CD4-positive, alpha-beta T cell treated with Interleukin-17A for 1 hour (primary cell): ENCODE measurements around the gene RFX3.

Experiments used
- DNase-seq: peaks from one replicate; pipeline ENCODE4 v3.0.0-alpha.2; 2020

RFX3 gene

DNA sequence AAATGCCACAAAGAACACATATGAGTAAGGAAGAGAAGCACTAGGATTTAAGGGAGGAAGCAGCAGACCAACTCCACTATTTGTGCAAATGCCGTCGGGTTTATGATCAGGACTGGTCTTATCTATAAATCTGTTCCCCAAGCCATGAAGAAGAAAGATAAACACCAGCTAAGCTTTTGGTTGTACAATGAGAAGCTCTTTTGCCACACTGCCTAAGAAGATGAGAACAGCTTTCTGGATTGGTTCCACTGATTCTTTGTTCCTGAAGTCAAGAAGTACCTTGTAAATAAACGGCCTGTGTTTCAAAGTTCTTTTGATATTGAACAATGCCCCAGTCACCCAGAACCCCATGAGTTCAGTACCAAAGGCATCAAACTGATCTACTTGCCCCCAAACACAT lies 93.9 kb downstream of the RFX3 start:
- DNase-seq, result no peak

DNA sequence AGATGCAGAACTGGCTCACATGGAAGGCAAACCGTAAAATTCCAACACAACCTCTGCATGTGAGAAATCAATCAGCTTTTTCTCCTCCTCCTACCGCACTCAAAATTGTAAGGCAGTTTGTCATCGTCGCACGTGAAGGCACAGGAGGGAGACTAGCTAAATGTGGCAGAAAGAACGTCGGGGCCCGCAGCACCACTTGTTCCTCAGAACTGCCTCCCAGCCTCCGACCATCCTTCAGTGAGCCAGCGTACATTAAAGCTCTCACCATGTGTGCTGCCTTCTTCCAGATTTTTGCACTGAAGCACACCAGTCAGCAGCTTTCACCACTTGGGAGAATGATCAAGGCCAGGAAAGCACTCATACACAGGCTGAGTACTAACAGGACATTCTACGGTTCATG lies 105.9 kb downstream of the RFX3 start:
- DNase-seq, result no peak

DNA sequence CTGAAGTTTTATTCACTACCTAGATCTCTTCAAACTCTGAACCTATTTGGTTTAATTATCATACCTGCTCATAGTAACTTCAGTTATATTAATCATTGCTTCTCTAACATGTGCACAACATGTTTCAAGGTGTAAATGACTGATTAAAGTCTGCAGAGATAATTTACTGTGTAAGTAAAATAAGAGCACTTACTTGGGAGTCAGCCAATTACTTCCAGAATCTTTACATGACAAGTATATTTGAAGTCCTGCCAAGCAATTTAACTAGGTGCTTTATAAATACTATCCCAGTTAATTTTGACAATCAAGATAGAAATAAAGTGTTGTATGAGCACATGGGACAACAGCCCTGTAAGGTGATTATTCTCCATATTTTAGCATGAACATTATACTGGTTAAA lies 109.9 kb downstream of the RFX3 start:
- DNase-seq, result no peak

DNA sequence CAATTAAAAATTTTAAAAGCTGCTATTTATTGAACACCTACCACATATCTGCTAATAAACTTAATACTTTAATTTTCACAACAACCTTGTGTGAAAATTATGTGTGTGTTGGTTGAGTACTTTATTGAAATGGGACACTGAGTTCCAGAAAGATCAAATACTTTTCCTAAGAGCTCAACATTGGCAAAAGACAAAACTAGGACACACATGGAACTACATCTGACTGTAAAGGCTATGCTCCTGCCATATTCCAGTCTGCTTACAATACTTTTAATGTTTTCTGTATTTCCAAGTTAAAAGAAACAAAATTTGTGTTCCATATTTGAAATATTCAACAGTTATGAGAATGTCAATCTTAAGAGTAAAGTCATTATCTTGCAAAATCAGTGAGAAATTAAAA lies 111.8 kb downstream of the RFX3 start:
- DNase-seq, result no peak

GRCh38 chr9:3410461-3410860 lies 115.3 kb downstream of the RFX3 start:
- no peak for DNase-seq

DNA sequence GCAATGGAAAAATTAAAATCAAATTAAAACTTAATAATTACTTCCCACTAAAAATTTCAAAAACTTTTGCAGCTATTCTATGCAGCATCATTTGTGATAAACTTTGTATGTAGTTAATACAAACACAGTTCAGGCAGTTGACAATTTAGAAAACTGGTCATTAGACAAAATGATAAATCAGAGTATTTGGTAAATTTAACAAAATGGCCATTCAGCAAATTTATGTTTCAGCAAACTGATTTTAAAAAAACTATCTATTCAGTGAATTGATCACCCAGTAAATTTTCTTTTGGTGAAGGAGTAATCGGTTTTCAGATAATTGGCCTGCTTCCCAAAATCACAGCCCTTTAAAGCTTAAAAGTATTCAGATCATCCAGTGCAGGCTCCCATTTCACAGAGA lies 116.3 kb downstream of the RFX3 start:
- no peak for DNase-seq

GRCh38 chr9:3403315-3403714 lies 122.5 kb downstream of the RFX3 start:
- DNase-seq, result no peak

DNA sequence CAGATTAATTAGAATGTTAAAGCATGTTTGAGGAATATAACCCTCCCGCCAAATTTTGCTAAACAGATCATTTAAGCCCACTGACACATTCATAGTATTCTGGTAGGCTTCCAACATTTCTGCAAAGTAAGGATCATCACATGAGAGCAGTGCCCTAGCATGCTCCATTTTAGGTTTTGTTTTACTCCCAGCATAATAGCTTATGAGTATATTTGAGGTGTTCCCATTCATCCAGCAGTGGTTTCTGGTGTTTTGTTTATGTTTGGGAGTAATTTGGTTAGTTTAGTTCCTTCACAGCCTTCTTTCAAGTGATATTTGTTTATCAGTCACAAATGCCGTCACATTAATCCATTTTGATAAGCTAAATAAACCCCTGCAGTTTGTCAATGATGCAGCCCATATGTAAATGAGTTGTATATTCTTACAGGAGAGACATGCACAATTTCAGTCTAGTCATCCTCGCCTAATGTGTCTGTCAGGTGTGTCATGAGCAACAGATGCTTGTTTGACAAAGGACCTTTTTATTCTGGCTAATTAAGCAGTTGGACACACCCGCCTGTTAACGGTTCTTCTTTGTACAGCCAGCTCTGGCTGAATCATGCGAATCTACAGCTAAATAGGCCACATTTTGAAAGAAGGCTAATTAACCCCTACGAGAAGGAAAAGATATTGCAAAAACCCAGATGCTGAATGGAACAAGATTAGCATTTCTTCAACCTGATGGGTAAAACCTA lies 124.4 kb downstream of the RFX3 start:
- DNase-seq, result no peak

- peak; percentile 22 for DNase-seq
These were observed 127.6 kb downstream of the RFX3 start for GRCh38 chr9:3398232-3398648.

DNA sequence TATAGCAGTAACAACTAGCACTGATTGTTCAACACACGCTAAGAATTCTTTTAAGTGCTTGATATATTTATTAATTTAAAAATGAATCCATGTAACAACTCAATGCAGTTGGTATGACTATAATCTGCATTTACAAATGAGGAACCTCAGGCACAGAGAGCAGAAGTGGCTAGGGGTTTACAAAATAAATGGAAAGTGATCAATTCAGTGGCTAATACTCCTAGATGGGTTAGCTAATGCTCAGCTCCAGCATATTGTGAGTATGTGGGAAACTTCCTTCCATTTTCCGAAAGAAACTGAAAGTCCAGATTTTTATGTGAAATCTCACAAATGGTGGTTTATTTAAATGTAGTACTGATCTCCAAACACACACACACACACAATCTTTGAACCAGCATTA lies 128.0 kb downstream of the RFX3 start:
- DNase-seq, result no peak

GRCh38 chr9:3391414-3391813 lies 134.4 kb downstream of the RFX3 start:
- DNase-seq, result no peak

DNA sequence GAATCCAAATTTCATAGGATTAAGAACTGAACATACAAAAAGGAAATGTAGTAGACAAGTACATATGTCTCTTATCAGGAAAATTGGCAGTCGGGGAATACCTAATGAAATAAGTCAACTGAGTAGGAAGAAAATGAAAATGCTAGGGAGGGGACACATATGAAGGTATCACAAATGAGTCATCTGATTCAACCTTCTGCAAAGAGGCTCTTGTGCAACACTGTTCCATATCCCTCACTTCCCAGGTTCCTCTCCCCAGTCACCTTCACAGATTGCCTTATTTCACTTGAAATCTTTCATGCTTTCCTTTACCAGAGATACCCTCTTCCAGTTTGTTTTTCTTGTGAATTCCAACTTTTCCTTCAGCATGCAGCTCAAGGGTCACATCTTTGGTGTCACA lies 139.0 kb downstream of the RFX3 start:
- DNase-seq, result no peak

- DNase-seq, result no peak
These were observed 139.9 kb downstream of the RFX3 start for GRCh38 chr9:3385871-3386270.

- no peak for DNase-seq
These were observed 154.0 kb downstream of the RFX3 start for GRCh38 chr9:3371842-3372241.

- no peak for DNase-seq
These were observed 155.1 kb downstream of the RFX3 start for GRCh38 chr9:3370715-3371114.

DNA sequence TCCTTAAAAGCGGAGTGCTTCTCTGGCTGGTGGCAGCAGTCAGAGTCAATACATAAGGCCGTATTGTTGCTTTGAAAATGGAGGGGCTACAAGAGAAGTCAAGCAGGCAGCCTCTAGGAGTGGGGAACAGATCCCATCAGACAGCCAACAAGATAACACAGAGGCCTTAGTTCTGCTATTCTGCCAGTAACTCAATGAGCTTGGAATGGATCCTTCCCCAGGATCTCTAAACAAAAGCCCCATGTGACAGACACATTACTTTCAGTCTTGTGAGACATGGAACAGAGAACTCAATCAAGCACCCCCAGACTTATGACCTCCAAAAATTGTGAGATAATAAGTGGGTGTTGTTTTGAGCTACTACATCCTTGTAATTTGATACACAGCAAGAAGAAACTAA lies 158.6 kb downstream of the RFX3 start:
- no peak for DNase-seq

DNA sequence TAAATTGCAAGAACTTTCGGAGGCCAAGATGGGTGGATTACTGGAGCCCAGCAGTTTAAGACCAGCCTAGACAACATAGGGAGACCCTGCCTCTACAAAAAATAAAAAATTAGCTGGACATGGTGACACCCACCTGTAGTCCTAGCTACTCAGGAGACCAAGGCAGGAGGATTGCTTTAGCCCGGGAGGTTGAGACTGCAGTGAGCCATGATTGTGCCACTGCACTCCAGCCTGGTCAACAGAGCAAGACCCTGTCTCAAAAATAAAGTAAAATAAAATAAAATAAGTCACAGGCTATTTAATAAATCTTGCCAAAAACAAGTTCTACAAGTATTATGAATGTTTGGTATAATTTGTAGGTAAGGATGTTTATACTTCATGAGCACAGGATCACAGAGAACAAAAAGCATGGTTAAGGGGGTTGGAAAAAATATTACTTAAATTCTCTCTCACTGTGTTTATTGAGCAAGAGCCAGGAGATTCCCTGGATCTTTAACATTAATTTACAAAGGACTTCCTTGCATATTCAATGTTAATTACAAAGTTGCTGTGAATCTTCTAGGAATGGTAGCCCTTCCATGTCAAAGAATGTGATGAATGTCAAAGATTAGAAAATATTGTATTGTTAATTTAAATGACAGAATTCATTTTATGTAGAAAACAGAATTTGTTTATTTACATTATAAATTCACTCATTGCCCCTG lies 164.0 kb downstream of the RFX3 start:
- DNase-seq, result no peak

DNA sequence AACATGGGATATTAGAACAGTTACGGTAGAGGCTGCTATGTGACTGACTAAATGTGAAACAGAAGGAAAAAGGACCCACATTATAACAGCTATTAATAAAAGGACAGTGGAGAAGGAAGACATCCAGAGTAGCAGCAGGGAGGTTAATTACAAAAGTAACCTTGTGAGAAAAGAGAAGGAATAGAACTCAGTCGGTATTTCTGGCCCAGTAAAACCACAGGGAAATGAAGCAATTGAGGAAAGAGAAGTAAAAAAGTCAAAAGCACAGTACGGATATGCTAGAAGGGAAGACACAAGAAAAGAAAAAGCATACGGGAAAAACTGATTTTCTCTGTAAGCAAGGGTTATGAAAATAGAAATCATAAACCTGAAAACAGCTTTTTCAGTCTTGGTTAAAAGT lies 164.7 kb downstream of the RFX3 start:
- no peak for DNase-seq

DNA sequence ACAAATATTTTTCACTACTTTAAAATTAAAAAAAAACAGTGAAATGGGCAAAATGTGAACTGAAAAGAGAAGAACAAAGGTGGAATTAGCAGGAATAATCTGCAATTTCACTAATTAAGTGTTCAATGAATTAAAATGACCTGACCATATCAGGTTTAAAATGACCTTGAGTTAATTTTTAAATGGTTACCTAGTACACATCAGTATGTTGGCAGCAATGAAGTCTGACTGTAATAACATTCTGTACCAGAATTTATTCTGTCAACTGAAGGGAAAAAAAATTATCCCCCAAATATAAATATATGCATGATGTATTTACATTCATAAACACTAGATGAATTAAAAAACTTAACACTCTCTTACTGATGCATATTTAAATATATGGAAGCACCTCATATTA lies 165.6 kb downstream of the RFX3 start:
- no peak for DNase-seq

GRCh38 chr9:3359778-3360177 lies 166.0 kb downstream of the RFX3 start:
- no peak for DNase-seq

GRCh38 chr9:3359048-3359692 lies 166.6 kb downstream of the RFX3 start:
- DNase-seq, result no peak

- no peak for DNase-seq
These were observed 177.6 kb downstream of the RFX3 start for GRCh38 chr9:3348169-3348568.

- DNase-seq, result no peak
These were observed 179.3 kb downstream of the RFX3 start for GRCh38 chr9:3346549-3346948.

DNA sequence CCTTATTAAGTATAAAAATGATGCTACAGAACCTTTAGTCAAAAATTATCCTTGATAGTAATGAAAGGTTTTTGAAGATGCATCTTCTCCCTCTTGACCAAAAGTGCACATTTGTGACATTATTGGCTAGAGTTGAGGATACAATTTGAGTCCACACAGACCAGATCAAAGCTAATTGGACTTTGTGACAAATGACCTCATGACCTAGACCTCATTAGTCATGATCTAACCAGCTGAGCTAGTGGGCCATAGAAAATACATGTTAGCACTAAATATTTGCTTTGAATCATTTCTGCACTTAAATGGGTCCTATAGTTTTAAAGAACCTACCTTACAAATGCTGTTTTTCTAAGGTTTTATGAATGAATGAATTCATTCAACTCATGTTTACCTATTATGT lies 182.1 kb downstream of the RFX3 start:
- DNase-seq, result no peak
